HG02870 (cell line): ENCODE data around the gene SLC7A4.
"Not testable (repeated sequence)": the region's sequence is repeated elsewhere in the genome, so short reads cannot be mapped to it uniquely, and the experiment has no call there.

Experiments used
- ATAC-seq: cut with Tn5 transposase; IDR thresholded peaks from one replicate; pipeline ENCODE4 v1.9.1; 2021; ENCODE audit warnings: mild to moderate bottlenecking, moderate library complexity; ENCODE audit not compliant: unreplicated experiment

The SLC7A4 gene, protein sequence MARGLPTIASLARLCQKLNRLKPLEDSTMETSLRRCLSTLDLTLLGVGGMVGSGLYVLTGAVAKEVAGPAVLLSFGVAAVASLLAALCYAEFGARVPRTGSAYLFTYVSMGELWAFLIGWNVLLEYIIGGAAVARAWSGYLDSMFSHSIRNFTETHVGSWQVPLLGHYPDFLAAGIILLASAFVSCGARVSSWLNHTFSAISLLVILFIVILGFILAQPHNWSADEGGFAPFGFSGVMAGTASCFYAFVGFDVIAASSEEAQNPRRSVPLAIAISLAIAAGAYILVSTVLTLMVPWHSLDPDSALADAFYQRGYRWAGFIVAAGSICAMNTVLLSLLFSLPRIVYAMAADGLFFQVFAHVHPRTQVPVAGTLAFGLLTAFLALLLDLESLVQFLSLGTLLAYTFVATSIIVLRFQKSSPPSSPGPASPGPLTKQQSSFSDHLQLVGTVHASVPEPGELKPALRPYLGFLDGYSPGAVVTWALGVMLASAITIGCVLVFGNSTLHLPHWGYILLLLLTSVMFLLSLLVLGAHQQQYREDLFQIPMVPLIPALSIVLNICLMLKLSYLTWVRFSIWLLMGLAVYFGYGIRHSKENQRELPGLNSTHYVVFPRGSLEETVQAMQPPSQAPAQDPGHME

DNA sequence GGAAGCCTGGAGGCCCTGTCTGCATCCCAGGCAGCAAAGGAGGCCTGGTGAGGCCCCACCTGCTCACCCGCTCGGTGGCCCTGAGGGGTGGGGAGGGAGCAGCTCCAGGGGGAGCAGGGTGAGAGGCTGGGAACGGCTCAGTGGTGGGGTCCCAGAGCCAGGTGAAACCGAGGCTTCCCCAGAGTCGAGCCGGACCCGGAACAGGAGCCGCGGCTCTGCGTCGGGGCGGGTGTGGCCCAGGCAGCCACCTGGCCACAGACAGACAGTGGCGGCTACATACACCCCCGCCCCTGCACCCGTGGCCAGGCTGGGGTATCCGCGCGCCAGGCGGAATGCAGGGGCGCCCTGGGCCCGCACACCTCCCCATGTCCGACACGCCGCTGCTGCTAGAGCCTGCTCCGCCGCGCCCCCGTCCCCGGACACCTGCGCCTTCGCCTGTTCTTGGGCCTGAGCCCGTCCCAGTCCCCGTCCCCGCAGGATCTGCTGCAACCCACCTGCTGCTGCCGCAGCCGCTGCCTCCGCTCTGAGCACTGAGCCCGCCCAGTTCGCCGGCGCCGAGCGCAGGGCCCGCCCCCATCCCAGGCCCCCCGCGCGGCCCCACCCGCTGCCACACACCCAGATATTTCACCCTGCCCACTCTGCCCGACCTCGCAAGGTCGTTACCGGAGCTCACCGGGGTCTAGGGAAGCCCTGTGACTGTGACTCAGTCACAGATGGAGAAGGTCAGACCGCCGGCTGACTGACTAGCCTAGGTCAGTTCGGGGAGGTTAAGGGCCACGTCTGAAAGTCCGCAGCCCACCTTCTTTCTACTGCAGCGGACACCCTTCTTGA is at the start of gene SLC7A4:
SLC7A4 (minus strand) TSS at position 525 of the 831 bp plus-strand sequence. CDS start 749 bp downstream, outside the sequence.
- no peak for ATAC-seq

DNA sequence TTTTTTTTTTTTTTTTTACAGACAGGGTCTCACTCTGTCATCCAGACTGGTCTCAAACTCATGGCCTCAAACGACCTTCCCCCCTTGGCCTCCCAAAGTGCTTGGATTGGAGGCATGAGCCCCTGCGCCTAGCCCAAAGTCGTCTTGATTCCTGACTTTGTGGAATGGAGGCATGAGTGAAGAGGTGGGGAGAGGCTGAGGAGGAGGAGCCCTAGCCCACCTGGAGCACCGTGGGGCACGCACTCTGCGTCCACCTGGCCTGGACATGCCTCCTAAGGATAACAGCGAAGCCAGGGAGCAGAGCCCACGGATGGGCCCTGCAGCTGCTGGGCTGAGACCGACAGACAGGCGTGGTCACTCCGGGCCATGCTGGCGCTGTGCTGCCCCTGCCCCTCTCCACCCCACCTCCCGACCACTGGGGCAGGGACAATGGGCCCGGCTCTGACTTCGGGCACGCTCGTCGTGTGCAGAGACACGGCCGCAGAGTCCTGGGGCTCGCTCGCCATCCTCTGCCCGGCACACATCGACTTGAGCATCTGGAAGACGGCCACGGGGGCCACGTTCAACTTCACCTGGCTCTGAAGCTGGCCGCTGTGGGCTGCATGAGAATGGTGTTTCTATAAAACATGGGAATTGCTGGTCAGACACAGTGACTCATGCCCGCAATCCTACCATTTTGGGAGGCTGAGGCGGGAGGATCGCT is 48.2 kb upstream of the SLC7A4 start:
- no peak for ATAC-seq

- ATAC-seq: no peak
Measured at GRCh38 chr22:21079493-21079892, 47.1 kb upstream of the SLC7A4 start.

- no peak for ATAC-seq
Measured at GRCh38 chr22:21078916-21079315, 46.6 kb upstream of the SLC7A4 start.

- no peak for ATAC-seq
Measured at GRCh38 chr22:21077884-21078508, 45.6 kb upstream of the SLC7A4 start.

GRCh38 chr22:21076912-21077625 is 44.7 kb upstream of the SLC7A4 start:
- ATAC-seq: no peak

DNA sequence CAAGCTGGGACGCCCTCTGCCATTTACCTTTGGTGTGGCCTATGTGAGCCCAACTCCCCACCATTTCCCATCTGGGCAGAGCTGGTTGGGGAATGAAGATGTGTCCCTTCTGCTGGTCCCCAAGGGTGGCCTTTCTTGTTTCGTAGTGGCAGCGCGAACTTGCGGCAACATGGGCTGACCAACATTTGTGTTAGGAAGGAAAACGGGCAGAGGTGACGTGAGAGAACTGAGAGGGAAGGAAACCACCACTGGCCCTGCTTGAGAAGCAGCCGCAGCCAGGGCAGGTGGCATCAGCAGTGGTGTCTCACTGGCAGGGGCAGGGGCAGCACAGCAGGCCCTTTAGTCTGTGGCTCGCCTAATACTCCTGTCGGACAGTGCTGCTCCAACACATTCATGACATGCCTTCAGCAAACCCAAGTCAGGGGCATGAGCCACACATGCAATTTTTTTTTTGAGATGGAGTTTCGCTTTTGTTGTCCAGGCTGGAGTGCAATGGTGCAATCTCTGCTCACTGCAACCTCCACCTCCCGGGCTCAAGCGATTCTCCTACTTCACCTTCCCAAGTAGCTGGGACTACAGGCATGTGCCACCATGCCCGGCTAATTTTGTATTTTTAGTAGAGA is 43.3 kb upstream of the SLC7A4 start:
- no peak for ATAC-seq

GRCh38 chr22:21074102-21074715 is 41.8 kb upstream of the SLC7A4 start:
- no peak for ATAC-seq

GRCh38 chr22:21073482-21073881 is 41.1 kb upstream of the SLC7A4 start:
- ATAC-seq: no peak

DNA sequence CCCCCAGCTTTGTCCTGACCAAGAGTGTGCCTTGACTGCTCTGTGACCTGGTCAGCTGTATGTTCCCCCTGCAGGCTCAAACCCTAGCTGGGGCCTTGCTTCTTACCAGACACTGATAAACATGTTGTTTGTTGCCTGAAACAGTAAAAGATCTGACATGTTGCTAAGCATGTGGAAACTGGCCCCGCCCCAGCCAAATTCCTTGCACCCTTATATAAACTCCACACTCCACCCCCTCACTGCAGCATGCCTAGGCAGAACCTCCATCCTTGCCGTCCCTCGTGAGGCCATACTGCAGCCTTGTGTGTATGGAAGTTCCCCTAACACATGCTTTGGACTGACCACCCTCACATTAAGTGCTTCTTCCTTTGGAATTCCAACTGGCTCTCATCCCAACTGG is 40.7 kb upstream of the SLC7A4 start:
- ATAC-seq: no peak

- ATAC-seq: not testable (repeated sequence)
Measured at GRCh38 chr22:21071796-21072195, 39.4 kb upstream of the SLC7A4 start.

DNA sequence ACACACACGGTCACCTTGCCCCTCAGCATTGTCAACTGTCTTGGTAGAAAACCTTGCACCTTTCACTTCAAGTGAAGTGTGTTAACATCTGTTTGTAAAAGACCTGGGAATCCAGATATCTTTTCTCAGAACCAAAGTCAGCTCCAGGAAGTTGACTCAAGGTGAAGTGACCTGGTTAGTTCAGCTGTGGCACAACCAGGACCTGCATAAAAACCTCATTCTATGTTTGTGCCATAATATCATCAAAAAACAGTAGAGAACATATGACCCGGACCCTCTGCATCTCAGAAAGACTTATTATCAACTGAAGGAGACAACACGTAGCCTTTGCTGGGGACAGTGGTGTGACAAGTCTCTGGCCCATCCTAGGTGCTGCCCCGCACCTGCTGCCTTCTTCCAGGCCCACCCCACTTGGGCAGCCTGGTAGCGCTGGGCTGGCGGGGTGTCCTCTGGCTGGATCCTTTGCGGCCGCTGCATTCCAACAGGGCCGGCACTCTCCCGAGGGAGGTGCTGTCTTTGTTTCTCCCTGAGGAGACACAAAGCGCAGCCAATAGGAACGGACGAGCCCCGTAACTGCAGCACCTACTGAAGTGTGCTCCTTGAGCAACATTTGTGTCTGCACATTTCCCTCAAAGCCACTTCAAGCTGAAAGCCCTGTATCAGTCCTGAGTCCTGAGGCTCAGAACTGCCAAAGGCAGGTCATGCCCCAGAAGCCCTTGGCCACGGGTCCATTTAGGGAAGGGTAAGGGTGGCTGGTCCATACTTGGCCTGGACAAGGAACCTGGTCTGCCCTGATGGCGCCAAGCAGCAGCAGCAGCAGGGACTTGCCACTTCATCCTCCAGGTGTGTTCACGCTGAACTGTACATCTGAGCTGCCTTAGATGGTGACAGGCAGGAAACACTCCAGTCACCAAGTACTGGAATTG is 38.6 kb upstream of the SLC7A4 start:
- ATAC-seq: no peak

DNA sequence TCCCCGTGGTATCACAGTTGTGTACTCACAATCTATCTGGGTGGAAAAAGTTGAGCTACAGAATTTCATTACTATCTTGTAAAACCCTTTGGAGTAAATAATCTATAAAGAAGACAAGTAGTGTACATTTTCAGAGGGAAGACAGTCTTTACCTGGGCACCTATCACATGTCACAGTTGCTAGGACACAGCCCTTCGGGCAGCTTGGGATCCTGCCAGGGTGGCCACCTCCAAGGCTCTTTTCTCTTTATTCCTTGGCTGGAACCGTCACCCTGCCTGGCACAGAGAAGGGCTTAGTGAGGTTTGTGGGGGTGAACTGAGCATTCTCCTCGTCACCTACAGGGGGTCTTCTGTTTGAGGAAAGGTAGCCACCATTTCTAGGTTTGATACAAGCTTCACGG is 37.0 kb upstream of the SLC7A4 start:
- no peak for ATAC-seq

DNA sequence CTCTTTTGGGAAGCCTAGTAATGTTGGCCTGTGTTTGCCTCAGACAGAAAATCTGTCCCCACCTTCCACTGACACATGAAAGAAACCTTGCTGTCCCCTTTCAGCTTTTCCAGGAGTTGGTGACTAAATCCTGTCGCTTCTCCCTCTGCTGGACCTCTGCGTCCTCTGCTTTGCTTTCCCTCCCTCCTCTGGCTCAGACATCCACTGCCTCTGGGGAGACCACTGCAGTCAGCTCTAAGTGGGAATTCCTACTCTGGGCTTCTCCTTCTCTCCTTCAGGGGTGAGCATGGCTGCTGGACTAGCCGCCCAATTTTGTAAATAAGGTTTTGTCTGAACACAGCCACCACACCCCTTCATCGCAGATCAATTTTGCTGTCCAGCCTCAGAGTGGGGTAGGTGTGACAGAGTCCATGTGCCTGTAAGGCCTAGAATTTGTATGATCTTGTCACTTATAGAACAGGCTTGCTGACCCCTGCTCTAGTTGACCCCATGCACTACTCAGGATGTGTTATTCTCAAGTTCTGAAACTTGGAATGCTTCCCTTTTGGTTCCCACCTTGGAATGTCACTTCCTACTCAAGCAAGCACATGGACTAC is 36.4 kb upstream of the SLC7A4 start:
- ATAC-seq: no peak

- no peak for ATAC-seq
Measured at GRCh38 chr22:21067901-21068680, 35.7 kb upstream of the SLC7A4 start.

- no peak for ATAC-seq
Measured at GRCh38 chr22:21067075-21067900, 34.9 kb upstream of the SLC7A4 start.
